Keratinocyte (primary cell): ENCODE measurements around the gene LRRC17. TPM values are rescaled to one million over a fixed set of nuclear protein-coding genes. Genes with fewer than 3 reads are reported as not detected.

Source experiments
- DNase-seq: peaks from one replicate; pipeline ENCODE4 v3.0.0-alpha.2; 2011; ENCODE audit warnings: low read depth, missing footprints, low spot score
- FAIRE-seq: peaks from 2 replicates; lab custom pipeline; 2011; peaks lifted over from hg19 to GRCh38; lab: Jason Lieb, UNC
- H2AFZ ChIP-seq: 2 replicates; pipeline ENCODE4 v1.6.0; 2012; ENCODE audit warnings: low read length, control low read depth, inconsistent platforms; ENCODE audit not compliant: control insufficient read depth
- H3K27ac ChIP-seq: 2 replicates; pipeline ENCODE4 v1.5.1; 2011; ENCODE audit warnings: low read length; ENCODE audit not compliant: control insufficient read depth, insufficient read depth
- H3K27me3 ChIP-seq: 3 replicates; pipeline ENCODE4 v1.6.0; 2011; ENCODE audit warnings: low read length; ENCODE audit not compliant: control insufficient read depth, insufficient read depth; ENCODE audit errors: extremely low read depth
- H3K36me3 ChIP-seq, 2 experiments: 2 replicates in 1 of 2; 3 replicates in 1 of 2; pipeline ENCODE4 v1.5.1; 2011; ENCODE audit warnings: low read length in 2 of 2, mild to moderate bottlenecking in 1 of 2; ENCODE audit not compliant: control insufficient read depth in 2 of 2, insufficient read depth in 2 of 2; ENCODE audit errors: extremely low read depth in 1 of 2
- H3K4me1 ChIP-seq: 3 replicates; pipeline ENCODE4 v1.5.1; 2011; ENCODE audit warnings: low read length; ENCODE audit not compliant: control insufficient read depth, insufficient read depth; ENCODE audit errors: extremely low read depth
- H3K4me2 ChIP-seq: 3 replicates; pipeline ENCODE4 v1.6.0; 2011; ENCODE audit warnings: low read depth, low read length; ENCODE audit not compliant: control insufficient read depth, insufficient read depth; ENCODE audit errors: extremely low read depth
- H3K4me3 ChIP-seq, 3 experiments: fragments of 200-600 bp in 1 of 3; sonication (generic) in 1 of 3; 2 replicates in 2 of 3; 3 replicates in 1 of 3; pipeline ENCODE4 v1.5.1; 2011 to 2016; ENCODE audit warnings: low read length in 3 of 3, mild to moderate bottlenecking in 3 of 3, control low read depth in 2 of 3, inconsistent platforms in 1 of 3, low read depth in 1 of 3, mixed read lengths in 1 of 3, mixed run types in 1 of 3, moderate library complexity in 1 of 3; ENCODE audit not compliant: control insufficient read depth in 2 of 3, insufficient read depth in 2 of 3; ENCODE audit errors: extremely low read depth in 1 of 3
- H3K79me2 ChIP-seq: 2 replicates; pipeline ENCODE4 v1.6.0; 2012; ENCODE audit warnings: low read length; ENCODE audit not compliant: control insufficient read depth, insufficient read depth
- H3K9ac ChIP-seq: 3 replicates; pipeline ENCODE4 v1.6.0; 2011; ENCODE audit warnings: low read length; ENCODE audit not compliant: control insufficient read depth, insufficient read depth; ENCODE audit errors: extremely low read depth
- H3K9me1 ChIP-seq: 3 replicates; pipeline ENCODE4 v1.6.0; 2011; ENCODE audit warnings: low read length; ENCODE audit not compliant: control insufficient read depth, insufficient read depth; ENCODE audit errors: extremely low read depth
- H3K9me3 ChIP-seq: 2 replicates; pipeline ENCODE4 v1.5.1; 2012; ENCODE audit warnings: low read depth, low read length; ENCODE audit not compliant: control insufficient read depth
- H4K20me1 ChIP-seq: 3 replicates; pipeline ENCODE4 v1.6.0; 2011; ENCODE audit warnings: low read length; ENCODE audit not compliant: control insufficient read depth, insufficient read depth; ENCODE audit errors: extremely low read depth
- EZH2 ChIP-seq: IDR thresholded peaks from one replicate; pipeline ENCODE4 v1.6.1; 2012; ENCODE audit warnings: inconsistent platforms, mild to moderate bottlenecking, low read length, moderate library complexity
- dilution Hi-C: fragments of 300-500 bp; cut with MboI; formaldehyde crosslinking; loops from one replicate; pipeline ENCODE4 v1.7.0; 2020; ENCODE audit warnings: low sequenced_read_pairs; ENCODE audit not compliant: extremely low pct_ligation_motif_present
- polyA plus RNA-seq, 5 experiments: library from polyadenylated mRNA; depleted of rRNA in 3 of 5; stranded (reverse) in 3 of 5; stranded (forward) in 1 of 5; unstranded in 1 of 5; fragments of >200 nt; gene quantifications; 1 replicate in 1 of 5; 2 replicates in 3 of 5; 3 replicates in 1 of 5; pipeline versions ENCODE4 v1.2.1 to v1.2.3, GENCODE V29; 2011 to 2012; ENCODE audit warnings: missing spikeins in 2 of 5, low read depth in 1 of 5, low replicate concordance in 1 of 5
- TF ChIP-seq, protein P1 (sequence below), 3 experiments: IDR thresholded peaks in 1 of 3; conservative IDR thresholded peaks in 1 of 3; optimal IDR thresholded peaks in 1 of 3; 2 replicates in 2 of 3; 3 replicates in 1 of 3; pipeline versions ENCODE3 to v1.5.1; 2011; ENCODE audit warnings: low read length in 3 of 3, mild to moderate bottlenecking in 3 of 3, moderate library complexity in 2 of 3, control low read depth in 1 of 3, inconsistent platforms in 1 of 3; ENCODE audit not compliant: insufficient read depth in 2 of 3; ENCODE audit errors: extremely low read depth in 1 of 3

The LRRC17 gene
- polyA plus RNA-seq, 1 donor (not counting 4 experiments of a cell fraction or from before 2014, with no cell fraction given): 0.20 TPM

DNA sequence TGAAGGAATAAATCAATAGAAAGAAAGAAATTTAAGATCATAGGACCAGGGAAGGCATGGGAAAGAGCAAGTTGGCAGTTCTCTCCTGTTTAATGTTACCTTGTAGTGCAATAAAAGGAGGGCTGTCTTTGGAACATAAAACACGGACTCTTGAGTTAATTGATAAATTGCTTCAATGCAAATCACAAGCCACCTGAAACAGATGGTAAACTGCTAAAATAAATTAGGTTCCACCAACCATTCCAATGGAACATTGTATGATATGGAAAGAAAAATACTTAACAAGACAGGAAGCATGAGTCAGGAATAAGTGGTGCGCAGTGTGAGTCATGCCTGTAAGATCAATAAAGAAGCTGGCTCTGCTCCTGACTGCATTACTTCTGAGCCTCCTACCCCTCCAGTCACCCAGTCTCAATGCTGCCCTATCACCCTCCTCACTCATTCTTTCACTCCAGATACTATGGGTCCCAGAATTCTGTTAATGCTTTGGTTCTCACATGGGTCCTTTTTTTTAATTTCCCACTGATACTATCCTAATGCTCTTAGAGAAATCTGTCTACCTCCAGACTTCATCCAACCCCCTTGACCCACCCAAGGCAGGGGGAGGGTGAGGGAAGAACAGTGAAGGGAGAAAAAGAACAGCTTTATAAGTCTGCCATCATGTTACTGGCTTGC lies 78.9 kb downstream of the LRRC17 start:
- H3K4me3 ChIP-seq: no peak overlapping the region
- no peaks in the 10 kb centered on the region for H3K9me3 ChIP-seq
- H3K9me1 ChIP-seq: no peaks in the 10 kb centered on the region
- H3K36me3 ChIP-seq: no peaks in the 10 kb centered on the region
- peak; percentile 99 for FAIRE-seq
- H3K27me3 ChIP-seq: no peaks in the 10 kb centered on the region
- H3K27ac ChIP-seq: peak overlapping the region; percentile 41
- H3K4me2 ChIP-seq: peak overlapping the region; percentile 53
- no peaks in the 10 kb centered on the region for H3K79me2 ChIP-seq
- TF ChIP-seq, protein P1, sequence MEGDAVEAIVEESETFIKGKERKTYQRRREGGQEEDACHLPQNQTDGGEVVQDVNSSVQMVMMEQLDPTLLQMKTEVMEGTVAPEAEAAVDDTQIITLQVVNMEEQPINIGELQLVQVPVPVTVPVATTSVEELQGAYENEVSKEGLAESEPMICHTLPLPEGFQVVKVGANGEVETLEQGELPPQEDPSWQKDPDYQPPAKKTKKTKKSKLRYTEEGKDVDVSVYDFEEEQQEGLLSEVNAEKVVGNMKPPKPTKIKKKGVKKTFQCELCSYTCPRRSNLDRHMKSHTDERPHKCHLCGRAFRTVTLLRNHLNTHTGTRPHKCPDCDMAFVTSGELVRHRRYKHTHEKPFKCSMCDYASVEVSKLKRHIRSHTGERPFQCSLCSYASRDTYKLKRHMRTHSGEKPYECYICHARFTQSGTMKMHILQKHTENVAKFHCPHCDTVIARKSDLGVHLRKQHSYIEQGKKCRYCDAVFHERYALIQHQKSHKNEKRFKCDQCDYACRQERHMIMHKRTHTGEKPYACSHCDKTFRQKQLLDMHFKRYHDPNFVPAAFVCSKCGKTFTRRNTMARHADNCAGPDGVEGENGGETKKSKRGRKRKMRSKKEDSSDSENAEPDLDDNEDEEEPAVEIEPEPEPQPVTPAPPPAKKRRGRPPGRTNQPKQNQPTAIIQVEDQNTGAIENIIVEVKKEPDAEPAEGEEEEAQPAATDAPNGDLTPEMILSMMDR (optimal IDR thresholded peaks at IDR 0.05 in 1 of 3, IDR thresholded peaks at IDR 0.05 in 1 of 3, conservative IDR thresholded peaks at IDR 0.05 in 1 of 3; ENCODE audit: extremely low read depth in 1 of 3, insufficient read depth in 2 of 3, low read length in 3 of 3): no peak
- no peak for TF ChIP-seq EZH2
- peak; percentile 64 for DNase-seq
- no peak overlapping the region for H3K9ac ChIP-seq
- dilution Hi-C loops: no loop called here
- H3K4me1 ChIP-seq: peaks cover 32% of the 10 kb centered on the region
- H2AFZ ChIP-seq: no peak overlapping the region
- H4K20me1 ChIP-seq: no peaks in the 10 kb centered on the region

DNA sequence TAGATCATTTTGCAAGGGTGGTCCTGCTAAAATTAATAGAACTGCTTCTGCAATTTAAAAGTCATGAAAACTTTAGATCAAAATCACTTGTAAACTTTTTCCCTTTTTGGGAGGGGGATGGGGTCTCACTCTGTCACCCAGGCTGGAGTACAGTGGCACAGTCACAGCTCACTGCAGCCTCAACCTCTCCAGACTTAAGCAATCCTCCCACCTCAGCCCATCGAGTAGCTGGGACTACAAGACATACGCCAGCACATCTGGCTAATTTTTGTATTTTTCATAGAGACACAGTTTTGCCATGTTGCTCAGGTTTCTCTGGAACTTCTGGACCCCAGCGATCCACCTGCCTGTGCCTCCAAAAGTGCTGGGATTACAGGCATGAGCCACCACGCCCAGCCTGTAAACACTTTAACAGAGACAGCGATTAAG lies 79.7 kb downstream of the LRRC17 start:
- H3K4me1 ChIP-seq: peaks cover 32% of the 10 kb centered on the region
- DNase-seq (no peak), FAIRE-seq (no peak)
- H2AFZ ChIP-seq: no peak overlapping the region
- no peak overlapping the region for H3K4me2 ChIP-seq
- no peaks in the 10 kb centered on the region for H4K20me1 ChIP-seq
- H3K36me3 ChIP-seq: no peaks in the 10 kb centered on the region
- no peak overlapping the region for H3K4me3 ChIP-seq
- H3K27me3 ChIP-seq: no peaks in the 10 kb centered on the region
- dilution Hi-C loops: no loop called here
- no peak overlapping the region for H3K9ac ChIP-seq
- no peaks in the 10 kb centered on the region for H3K9me1 ChIP-seq
- H3K9me3 ChIP-seq: no peaks in the 10 kb centered on the region
- no peak overlapping the region for H3K27ac ChIP-seq
- TF ChIP-seq, protein P1 (optimal IDR thresholded peaks at IDR 0.05 in 1 of 3, IDR thresholded peaks at IDR 0.05 in 1 of 3, conservative IDR thresholded peaks at IDR 0.05 in 1 of 3; ENCODE audit: extremely low read depth in 1 of 3, insufficient read depth in 2 of 3, low read length in 3 of 3): no peak
- TF ChIP-seq EZH2: no peak
- no peaks in the 10 kb centered on the region for H3K79me2 ChIP-seq
